Neuron (in vitro differentiated cells): Measurements from ENCODE around the gene MICAL2.

Experiments used
- H2AFZ ChIP-seq: one replicate; pipeline ENCODE4 v1.6.1; 2013; ENCODE audit warnings: low read depth, mild to moderate bottlenecking, inconsistent platforms, low read length, moderate library complexity
- H3K27me3 ChIP-seq: one replicate; pipeline ENCODE4 v1.6.1; 2013; ENCODE audit warnings: low read length; ENCODE audit not compliant: insufficient read depth
- H3K36me3 ChIP-seq: one replicate; pipeline ENCODE4 v1.6.1; 2013; ENCODE audit warnings: low read length; ENCODE audit not compliant: insufficient read depth
- H3K4me1 ChIP-seq: one replicate; pipeline ENCODE4 v1.6.1; 2013; ENCODE audit warnings: low read length; ENCODE audit not compliant: insufficient read depth
- H3K4me3 ChIP-seq: 2 replicates; pipeline ENCODE4 v1.5.1; 2013; ENCODE audit warnings: mild to moderate bottlenecking, low read length, moderate library complexity
- H3K9me3 ChIP-seq: one replicate; pipeline ENCODE4 v1.6.1; 2013; ENCODE audit warnings: low read length

Gene MICAL2

GRCh38 chr11:12223771-12224536 is 113.6 kb downstream of the MICAL2 start:
- H3K27me3 ChIP-seq: peaks cover 4% of the 10 kb centered on the region
- H3K4me3 ChIP-seq: no peak overlapping the region
- H3K9me3 ChIP-seq: no peaks in the 10 kb centered on the region
- H3K36me3 ChIP-seq: no peaks in the 10 kb centered on the region
- no peaks in the 10 kb centered on the region for H3K4me1 ChIP-seq
- H2AFZ ChIP-seq: no peak overlapping the region

DNA sequence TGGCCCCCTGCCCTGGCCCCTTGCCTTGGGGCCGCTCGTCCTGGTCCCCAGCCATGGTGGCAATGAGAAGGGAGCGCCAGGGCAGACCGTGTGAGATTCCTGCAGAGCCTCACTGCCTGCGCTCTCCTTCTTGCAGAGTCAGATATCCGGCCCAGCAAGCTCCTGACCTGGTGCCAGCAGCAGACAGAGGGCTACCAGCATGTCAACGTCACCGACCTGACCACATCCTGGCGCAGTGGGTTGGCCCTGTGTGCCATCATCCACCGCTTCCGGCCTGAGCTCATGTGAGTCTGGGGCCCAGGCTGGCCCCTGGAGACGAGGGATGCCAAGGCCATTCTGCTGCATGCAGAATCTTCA is 114.1 kb downstream of the MICAL2 start:
- Histone ChIP-seq H3K4me3 (no peak overlapping the region), H3K36me3 (no peaks in the 10 kb centered on the region), H3K9me3 (no peaks in the 10 kb centered on the region), H2AFZ (no peak overlapping the region), H3K27me3 (peaks cover 4% of the 10 kb centered on the region), H3K4me1 (no peaks in the 10 kb centered on the region)

DNA sequence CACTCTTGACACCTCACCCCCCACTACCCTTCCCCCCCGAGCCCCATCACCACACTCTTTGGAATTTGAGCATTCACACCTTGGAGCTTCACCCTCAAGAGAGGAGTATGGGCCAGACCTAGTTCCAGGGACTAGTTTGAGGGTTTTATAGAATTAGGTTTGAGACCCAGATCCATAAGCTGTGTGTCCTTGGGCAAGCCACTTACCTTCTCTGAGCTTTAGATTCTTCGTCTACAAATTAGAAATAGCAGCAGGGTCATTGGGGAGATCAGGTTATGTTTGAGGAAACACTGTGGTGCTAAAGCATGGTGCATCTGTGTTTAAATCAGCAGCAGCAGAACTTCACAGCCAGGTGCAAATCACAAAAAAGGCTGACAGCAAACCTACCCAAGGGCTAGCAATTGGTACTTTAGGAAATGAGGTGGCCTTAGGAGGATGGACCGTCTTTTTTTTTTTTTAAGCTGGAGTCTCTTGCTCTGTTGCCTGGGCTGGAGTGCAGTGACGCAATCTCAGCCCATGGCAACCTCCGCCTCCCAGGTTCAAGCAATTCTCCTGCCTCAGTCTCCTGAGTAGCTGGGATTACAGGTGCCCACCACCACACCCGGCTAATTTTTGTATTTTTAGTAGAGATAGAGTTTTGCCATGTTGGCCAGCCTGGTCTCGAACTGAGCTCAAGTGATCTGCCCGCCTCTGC is 114.8 kb downstream of the MICAL2 start:
- no peak overlapping the region for H2AFZ ChIP-seq
- H3K4me3 ChIP-seq: no peak overlapping the region
- no peaks in the 10 kb centered on the region for H3K4me1 ChIP-seq
- no peaks in the 10 kb centered on the region for H3K9me3 ChIP-seq
- no peaks in the 10 kb centered on the region for H3K36me3 ChIP-seq
- H3K27me3 ChIP-seq: peaks cover 4% of the 10 kb centered on the region

- no peak overlapping the region for H2AFZ ChIP-seq
- no peak overlapping the region for H3K4me3 ChIP-seq
- H3K36me3 ChIP-seq: no peaks in the 10 kb centered on the region
- H3K4me1 ChIP-seq: no peaks in the 10 kb centered on the region
- H3K27me3 ChIP-seq: peaks cover 4% of the 10 kb centered on the region
- no peaks in the 10 kb centered on the region for H3K9me3 ChIP-seq
Measured at GRCh38 chr11:12226093-12226492, 115.7 kb downstream of the MICAL2 start.

DNA sequence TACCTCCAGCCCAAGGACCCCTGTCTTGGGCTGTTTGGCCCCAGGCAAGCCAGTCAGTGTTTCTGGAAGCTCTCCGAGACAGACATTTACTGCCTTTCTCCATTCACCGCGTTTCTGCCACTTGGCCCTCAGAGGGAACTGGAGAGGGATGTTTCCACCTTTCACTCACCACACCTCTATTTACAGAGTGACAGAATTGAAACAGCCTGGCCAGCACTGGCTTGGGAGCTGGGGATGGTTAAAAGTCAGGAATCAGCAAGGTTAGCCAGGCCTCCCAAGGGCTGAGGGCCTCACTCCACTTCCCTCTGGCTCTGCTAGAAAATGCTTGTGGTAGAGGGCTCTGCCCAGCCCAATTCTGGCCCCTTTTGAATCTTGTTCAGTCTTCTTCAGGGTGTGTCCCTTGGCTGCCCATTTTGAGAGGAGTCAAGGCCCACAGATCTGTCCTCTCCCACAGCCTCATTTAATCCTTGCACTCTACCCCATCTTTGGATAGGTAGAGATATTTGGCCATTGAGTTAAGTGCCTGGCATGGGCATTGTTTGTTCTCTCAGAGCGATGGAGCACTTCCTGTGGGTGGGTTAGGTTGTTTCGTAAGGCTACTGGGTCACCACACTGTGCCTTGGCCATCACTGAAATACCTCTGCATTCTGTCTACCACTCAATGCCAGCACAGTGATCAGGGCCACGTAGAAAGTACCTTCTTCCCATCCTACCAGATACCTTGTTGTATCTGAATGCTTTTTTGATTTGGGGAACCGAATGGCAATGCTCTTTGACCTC is 119.2 kb downstream of the MICAL2 start:
- no peak overlapping the region for H2AFZ ChIP-seq
- no peak overlapping the region for H3K4me3 ChIP-seq
- no peaks in the 10 kb centered on the region for H3K36me3 ChIP-seq
- no peaks in the 10 kb centered on the region for H3K27me3 ChIP-seq
- no peaks in the 10 kb centered on the region for H3K9me3 ChIP-seq
- H3K4me1 ChIP-seq: no peaks in the 10 kb centered on the region

- Histone ChIP-seq H3K9me3 (no peaks in the 10 kb centered on the region), H3K27me3 (no peaks in the 10 kb centered on the region), H3K4me1 (no peaks in the 10 kb centered on the region), H2AFZ (no peak overlapping the region), H3K36me3 (no peaks in the 10 kb centered on the region), H3K4me3 (no peak overlapping the region)
Measured at GRCh38 chr11:12232160-12232559, 121.8 kb downstream of the MICAL2 start.

DNA sequence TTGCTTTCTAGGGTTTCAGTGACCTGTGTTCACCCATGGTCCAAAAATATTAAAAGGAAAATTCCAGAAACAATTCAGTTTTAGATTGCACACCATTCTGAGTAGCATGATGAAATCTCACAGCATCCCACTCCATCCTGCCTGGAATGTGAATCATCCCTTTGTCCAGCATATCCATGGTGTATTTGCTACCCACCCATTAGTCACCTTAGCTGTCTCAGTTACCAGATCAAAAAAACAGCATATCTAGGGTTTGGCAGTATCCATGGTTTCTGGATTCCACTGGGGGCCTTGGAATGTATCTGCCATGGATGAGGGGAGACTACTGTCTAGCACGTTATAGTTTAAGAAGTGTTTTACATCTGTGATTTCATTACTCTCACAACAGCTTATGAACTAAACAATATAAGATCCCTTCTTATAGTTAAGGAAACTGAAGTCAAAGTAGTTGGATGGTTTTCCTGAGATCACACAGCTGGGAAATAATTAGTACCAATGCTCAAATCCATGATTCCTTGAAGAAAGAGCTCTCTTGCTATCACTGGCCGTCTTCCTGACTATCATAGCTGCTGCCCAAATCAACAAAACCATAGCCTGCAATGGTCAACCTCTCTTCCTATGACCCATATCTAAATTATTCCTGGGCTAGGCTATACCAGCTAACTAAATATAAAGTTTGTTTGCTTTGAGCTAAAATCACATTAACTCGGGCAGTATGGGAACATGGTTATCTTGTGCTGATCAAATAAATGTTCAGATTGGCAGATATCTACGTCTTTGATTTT is 122.6 kb downstream of the MICAL2 start:
- Histone ChIP-seq H3K9me3 (no peaks in the 10 kb centered on the region), H3K4me3 (no peak overlapping the region), H2AFZ (no peak overlapping the region), H3K27me3 (no peaks in the 10 kb centered on the region), H3K36me3 (no peaks in the 10 kb centered on the region), H3K4me1 (no peaks in the 10 kb centered on the region)

GRCh38 chr11:12233602-12233925 is 123.2 kb downstream of the MICAL2 start:
- Histone ChIP-seq H3K4me1 (no peaks in the 10 kb centered on the region), H3K36me3 (no peaks in the 10 kb centered on the region)

GRCh38 chr11:12234221-12234620 is 123.8 kb downstream of the MICAL2 start:
- no peak overlapping the region for H3K4me3 ChIP-seq
- no peak overlapping the region for H2AFZ ChIP-seq
- H3K27me3 ChIP-seq: no peaks in the 10 kb centered on the region
- no peaks in the 10 kb centered on the region for H3K4me1 ChIP-seq
- no peaks in the 10 kb centered on the region for H3K9me3 ChIP-seq
- no peaks in the 10 kb centered on the region for H3K36me3 ChIP-seq

More at GRCh38 chr11:12233602-12233925, 123.2 kb downstream of the MICAL2 start:
- no peaks in the 10 kb centered on the region for H3K9me3 ChIP-seq
- H3K27me3 ChIP-seq: no peaks in the 10 kb centered on the region
- no peak overlapping the region for H2AFZ ChIP-seq
- no peak overlapping the region for H3K4me3 ChIP-seq

- Histone ChIP-seq H3K36me3 (no peaks in the 10 kb centered on the region), H3K4me3 (no peak overlapping the region), H3K27me3 (no peaks in the 10 kb centered on the region), H3K4me1 (no peaks in the 10 kb centered on the region), H2AFZ (no peak overlapping the region), H3K9me3 (no peaks in the 10 kb centered on the region)
Measured at GRCh38 chr11:12235080-12235479, 124.7 kb downstream of the MICAL2 start.

DNA sequence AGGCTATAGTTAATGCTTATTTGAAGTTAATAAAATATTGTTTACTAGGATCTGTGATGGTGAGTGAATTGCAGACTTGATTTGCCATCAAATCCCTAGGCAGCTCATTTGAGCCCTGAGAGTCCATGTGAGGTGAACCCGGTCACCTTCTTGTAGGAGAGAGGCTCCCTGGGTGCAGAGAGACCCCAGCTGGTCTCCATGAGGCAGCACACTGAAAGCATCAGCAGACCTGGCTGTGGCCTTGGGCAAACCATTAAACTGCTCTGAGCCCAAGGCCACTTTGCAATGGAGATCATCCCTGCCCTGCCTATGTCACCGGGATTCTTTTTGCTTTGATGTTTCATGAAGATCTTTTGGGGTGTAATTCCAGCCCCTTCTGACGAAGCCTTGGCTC is 125.2 kb downstream of the MICAL2 start:
- no peaks in the 10 kb centered on the region for H3K9me3 ChIP-seq
- H2AFZ ChIP-seq: no peak overlapping the region
- H3K27me3 ChIP-seq: no peaks in the 10 kb centered on the region
- no peaks in the 10 kb centered on the region for H3K36me3 ChIP-seq
- H3K4me3 ChIP-seq: no peak overlapping the region
- H3K4me1 ChIP-seq: no peaks in the 10 kb centered on the region

DNA sequence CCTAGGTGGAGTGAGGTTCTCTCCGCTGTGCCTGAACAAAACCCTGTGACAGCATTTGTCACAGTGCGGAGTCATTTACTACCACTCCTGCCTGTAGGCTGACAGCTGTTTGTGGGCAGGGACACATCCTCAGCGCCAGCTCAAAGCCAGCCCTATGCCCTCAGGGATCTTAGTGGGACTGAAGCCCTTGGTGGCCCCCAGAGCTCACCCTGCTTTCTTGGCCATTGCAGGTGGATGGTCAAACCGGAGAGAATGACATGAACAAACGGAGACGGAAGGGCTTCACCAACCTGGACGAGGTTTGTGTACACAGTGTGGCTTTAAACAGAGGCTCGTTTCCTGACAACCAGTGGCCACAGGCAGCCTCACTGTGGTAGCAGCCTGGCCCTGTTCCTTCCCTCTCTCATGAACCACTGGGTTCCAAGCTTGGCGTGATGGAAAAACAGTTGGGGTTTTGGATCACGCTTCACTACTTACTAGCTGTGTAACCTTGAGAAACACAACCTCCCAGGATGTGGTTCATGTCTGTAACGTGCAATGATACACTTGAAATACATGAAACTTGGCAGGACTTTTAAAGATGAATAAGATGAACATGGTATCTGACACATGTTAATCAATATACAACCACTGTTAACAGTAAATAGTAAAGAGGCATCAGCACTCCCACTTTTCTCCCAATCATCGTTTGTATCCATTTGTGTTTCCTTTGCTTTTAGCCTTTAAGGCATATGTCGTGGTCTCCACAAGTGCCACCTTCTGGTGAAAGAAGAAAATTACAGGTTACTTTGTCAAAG is 125.8 kb downstream of the MICAL2 start:
- no peak overlapping the region for H2AFZ ChIP-seq
- no peak overlapping the region for H3K4me3 ChIP-seq
- no peaks in the 10 kb centered on the region for H3K4me1 ChIP-seq
- no peaks in the 10 kb centered on the region for H3K9me3 ChIP-seq
- no peaks in the 10 kb centered on the region for H3K27me3 ChIP-seq
- H3K36me3 ChIP-seq: no peaks in the 10 kb centered on the region
